Endothelial cell of umbilical vein (primary cell): Measurements from ENCODE around the gene TBC1D8. TPM values are rescaled to one million over a fixed set of nuclear protein-coding genes. Genes with fewer than 3 reads are reported as not detected.

ENCODE experiments used
- BruUV-seq: library from RNA; stranded (reverse); fragments of 400-500 nt; replicated peaks from 2 replicates; lab custom pipeline; 2021; lab: Mats Ljungman, UMichigan
- CTCF ChIA-PET: fragments of 300-600, 350-600 bp; sonication (Branson Sonifier 250); formaldehyde crosslinking; loops from one replicate; lab custom pipeline; 2021; ENCODE audit warnings: antibody characterized with exemption, inconsistent platforms; lab: Charles Lee
- POLR2A ChIA-PET: fragments of 300-600, 350-600 bp; sonication (Branson Sonifier 250); formaldehyde crosslinking; loops from one replicate; lab custom pipeline; 2021; ENCODE audit warnings: antibody characterized with exemption, inconsistent platforms; lab: Charles Lee
- DNase-seq: peaks from one replicate; pipeline ENCODE4 v3.0.0-alpha.2; 2011; ENCODE audit warnings: low read depth, low spot score
- FAIRE-seq: peaks from 2 replicates; lab custom pipeline; 2011; peaks lifted over from hg19 to GRCh38; lab: Jason Lieb, UNC
- H2AFZ ChIP-seq: 2 replicates; pipeline ENCODE4 v1.6.0; 2012; ENCODE audit warnings: low read depth, low read length, control low read depth, inconsistent platforms
- H3K27ac ChIP-seq: 2 replicates; pipeline ENCODE4 v1.5.1; 2011; ENCODE audit warnings: low read depth, mild to moderate bottlenecking, control low read depth, low read length, moderate library complexity; ENCODE audit not compliant: insufficient read depth
- H3K27me3 ChIP-seq, 2 experiments: 2 replicates each; pipeline versions ENCODE4 v1.6.0 to v1.6.1; 2011; ENCODE audit warnings: low read length in 2 of 2, mixed read lengths in 1 of 2; ENCODE audit not compliant: control insufficient read depth in 2 of 2, insufficient read depth in 2 of 2
- H3K36me3 ChIP-seq, 2 experiments: 2 replicates in 1 of 2; 3 replicates in 1 of 2; pipeline ENCODE4 v1.5.1; 2011; ENCODE audit warnings: low read length in 2 of 2, mild to moderate bottlenecking in 1 of 2, moderate library complexity in 1 of 2; ENCODE audit not compliant: control insufficient read depth in 2 of 2, insufficient read depth in 2 of 2; ENCODE audit errors: extremely low read depth in 1 of 2
- H3K4me1 ChIP-seq: 3 replicates; pipeline ENCODE4 v1.5.1; 2011; ENCODE audit warnings: mild to moderate bottlenecking, low read length; ENCODE audit not compliant: control insufficient read depth, insufficient read depth; ENCODE audit errors: extremely low read depth
- H3K4me2 ChIP-seq: 2 replicates; pipeline ENCODE4 v1.6.1; 2011; ENCODE audit warnings: low read length, control low read depth, mixed read lengths; ENCODE audit not compliant: insufficient read depth
- H3K4me3 ChIP-seq, 3 experiments: fragments of 200-600 bp in 1 of 3; sonication (generic), shearing (Covaris generic) in 1 of 3; replicated peaks in 1 of 3; 2 replicates each; pipeline ENCODE4 v1.5.1; 2011 to 2016; ENCODE audit warnings: control low read depth in 3 of 3, low read length in 3 of 3, mild to moderate bottlenecking in 2 of 3, inconsistent platforms in 1 of 3, low read depth in 1 of 3, moderate library complexity in 1 of 3; ENCODE audit not compliant: insufficient read depth in 1 of 3
- H3K79me2 ChIP-seq: 2 replicates; pipeline ENCODE4 v1.6.0; 2012; ENCODE audit warnings: low read length, inconsistent platforms; ENCODE audit not compliant: control insufficient read depth, insufficient read depth
- H3K9ac ChIP-seq: replicated peaks from 2 replicates; pipeline ENCODE3; 2011; ENCODE audit warnings: low read length, control low read depth; ENCODE audit not compliant: insufficient read depth; ENCODE audit errors: extremely low read depth
- H3K9me1 ChIP-seq: replicated peaks from 3 replicates; pipeline ENCODE4 v1.6.0; 2011; ENCODE audit warnings: mild to moderate bottlenecking, low read length; ENCODE audit not compliant: control insufficient read depth, insufficient read depth; ENCODE audit errors: extremely low read depth
- H3K9me3 ChIP-seq: replicated peaks from 2 replicates; pipeline ENCODE4 v1.5.1; 2012; ENCODE audit warnings: low read length, inconsistent platforms; ENCODE audit not compliant: control insufficient read depth, insufficient read depth
- H4K20me1 ChIP-seq: replicated peaks from 2 replicates; pipeline ENCODE3; 2011; ENCODE audit warnings: mild to moderate bottlenecking, low read length; ENCODE audit not compliant: control insufficient read depth, insufficient read depth; ENCODE audit errors: extremely low read depth
- CTCF ChIP-seq, 2 donors: IDR thresholded peaks; 1 replicate in 1 of 2; 2 replicates in 1 of 2; pipeline ENCODE4 v1.5.1; 2011; ENCODE audit warnings: low read length in 2 of 2, mild to moderate bottlenecking in 2 of 2, moderate library complexity in 2 of 2, control low read depth in 1 of 2, inconsistent platforms in 1 of 2, low read depth in 1 of 2; ENCODE audit not compliant: insufficient read depth in 1 of 2; ENCODE audit errors: extremely low read depth in 1 of 2
- MAX ChIP-seq: IDR thresholded peaks from 2 replicates; pipeline ENCODE4 v1.6.1; 2011; ENCODE audit not compliant: insufficient read depth, insufficient read length
- MYC ChIP-seq: IDR thresholded peaks from one replicate; pipeline ENCODE4 v1.6.1; 2011; ENCODE audit warnings: mild to moderate bottlenecking, low read depth, low read length
- POLR2A ChIP-seq: IDR thresholded peaks from 2 replicates; pipeline ENCODE4 v1.6.1; 2012; ENCODE audit warnings: low read depth, mild to moderate bottlenecking, control low read depth, low read length
- POLR2AphosphoS5 ChIP-seq: IDR thresholded peaks from 2 replicates; pipeline ENCODE4 v1.6.1; 2012; ENCODE audit warnings: low read depth, mild to moderate bottlenecking, control low read depth, low read length, moderate library complexity; ENCODE audit not compliant: insufficient read depth
- dilution Hi-C: fragments of 300-500 bp; cut with MboI; formaldehyde crosslinking; loops from one replicate; pipeline ENCODE4 v1.15.0; 2019; ENCODE audit warnings: low sequenced_read_pairs; ENCODE audit not compliant: extremely low pct_ligation_motif_present
- intact Hi-C: fragments of 100-400 bp; cut with micrococcal nuclease; formaldehyde crosslinking; loops from one replicate; pipeline ENCODE4 v1.10.0; 2022
- polyA plus RNA-seq, 4 experiments: library from polyadenylated mRNA; depleted of rRNA in 3 of 4; stranded (reverse) in 3 of 4; unstranded in 1 of 4; fragments of >200 nt; gene quantifications; 2 replicates each; pipeline versions ENCODE4 v1.2.1 to v1.2.3, GENCODE V29; 2011 to 2012; ENCODE audit warnings: missing spikeins in 1 of 4
- total RNA-seq: library from RNA; stranded (reverse); gene quantifications from 2 replicates; pipeline ENCODE4 v1.2.3, GENCODE V29; 2021

Gene TBC1D8
- total and polyA plus RNA-seq, 2 donors (not counting 3 experiments of a cell fraction or from before 2014, with no cell fraction given) = 28.5 to 32.1 TPM

GRCh38 chr2:100995309-100996075 lies 155.7 kb downstream of the TBC1D8 start:
- BruUV-seq = TSS peak; percentile 40
- no peaks in the 10 kb centered on the region for H3K27me3 ChIP-seq
- DNase-seq (no peak), FAIRE-seq (no peak)
- peaks cover 2 to 16% of the 10 kb centered on the region in 2 experiments for H3K36me3 ChIP-seq
- POLR2A ChIA-PET = no interaction called here
- no peak overlapping the region for H3K27ac ChIP-seq
- H3K79me2 ChIP-seq = no peaks in the 10 kb centered on the region
- no peak overlapping the region for H3K4me3 ChIP-seq
- H2AFZ ChIP-seq = no peak overlapping the region
- H3K4me1 ChIP-seq = no peaks in the 10 kb centered on the region
- CTCF ChIA-PET = interaction anchor here (1.5 kb wide), 1 partner anchor 10 kb away, joined by 4 read pairs; no protein-coding TSS in a partner anchor
- no peak overlapping the region for H3K4me2 ChIP-seq
- no peaks in the 10 kb centered on the region for H3K9me3 ChIP-seq
- no peak overlapping the region for H3K9ac ChIP-seq
- H3K9me1 ChIP-seq = no peaks in the 10 kb centered on the region
- TF ChIP-seq POLR2A (no peak), CTCF (IDR thresholded peaks at IDR 0.05; ENCODE audit: extremely low read depth in 1 of 2, insufficient read depth in 1 of 2, low read depth in 1 of 2, low read length in 2 of 2) (no peak), MYC (no peak), MAX (no peak), POLR2AphosphoS5 (no peak)
- no peaks in the 10 kb centered on the region for H4K20me1 ChIP-seq
- intact Hi-C loops = no loop called here
- dilution Hi-C loops = no loop called here
